HepG2 (cell line): ENCODE results near the gene AFAP1. TPM values are rescaled to one million over a fixed set of nuclear protein-coding genes. Genes with fewer than 3 reads are reported as not detected.
A peak's percentile ranks its signal among the peaks of the same experiment; 100 is the strongest.

Experiments
- ARID5B ChIP-seq: IDR thresholded peaks from 2 replicates; pipeline ENCODE4 v1.4.0; 2020; ENCODE audit warnings: mild to moderate bottlenecking, missing genetic modification reagents
- ATF7 ChIP-seq, 2 experiments: fragments of 450-650 bp in 1 of 2; sonication (generic) in 1 of 2; formaldehyde crosslinking in 1 of 2; IDR thresholded peaks; 2 replicates each; pipeline versions ENCODE4 v1.4.0 to v1.6.1; 2016 to 2020; ENCODE audit warnings: antibody characterized with exemption in 1 of 2, mild to moderate bottlenecking in 1 of 2, missing genetic modification reagents in 1 of 2
- GABPA ChIP-seq, 2 experiments: IDR thresholded peaks; 2 replicates each; pipeline ENCODE4 v1.6.1; 2011 to 2016; ENCODE audit warnings: low read depth in 2 of 2, low read length in 1 of 2, missing biosample characterization in 1 of 2, missing genetic modification characterization in 1 of 2
- HDAC1 ChIP-seq: sonication (generic); formaldehyde crosslinking; IDR thresholded peaks from 2 replicates; pipeline ENCODE4 v1.5.1; 2020; ENCODE audit warnings: mild to moderate bottlenecking, missing genetic modification reagents
- JUND ChIP-seq: sonication (generic); formaldehyde crosslinking; IDR thresholded peaks from 2 replicates; pipeline ENCODE4 v1.8.0; 2022; ENCODE audit warnings: mild to moderate bottlenecking, missing genetic modification reagents
- KAT8 ChIP-seq: IDR thresholded peaks from 2 replicates; pipeline ENCODE4 v1.6.1; 2016; ENCODE audit warnings: missing genetic modification reagents, missing compliant biosample characterization
- NR2F1 ChIP-seq, 2 experiments: fragments of 450-650 bp in 1 of 2; formaldehyde crosslinking in 1 of 2; IDR thresholded peaks; 2 replicates each; pipeline versions ENCODE4 v1.5.0 to v1.6.1; 2016 to 2020; ENCODE audit warnings: mild to moderate bottlenecking in 1 of 2, missing compliant biosample characterization in 1 of 2, missing genetic modification reagents in 1 of 2, moderate library complexity in 1 of 2
- NR2F2 ChIP-seq: IDR thresholded peaks from 2 replicates; pipeline ENCODE4 v1.6.1; 2012; ENCODE audit warnings: low read depth, inconsistent platforms, borderline replicate concordance
- TCF12 ChIP-seq, 2 experiments: fragments of 450-650 bp in 1 of 2; sonication (generic) in 1 of 2; formaldehyde crosslinking in 1 of 2; IDR thresholded peaks; 2 replicates each; pipeline versions ENCODE4 v1.6.1 to v1.8.0; 2017 to 2022; ENCODE audit warnings: antibody characterized with exemption in 1 of 2, mild to moderate bottlenecking in 1 of 2, missing genetic modification reagents in 1 of 2, moderate library complexity in 1 of 2
- ZBTB44 ChIP-seq: sonication (generic); formaldehyde crosslinking; IDR thresholded peaks from 2 replicates; pipeline ENCODE4 v1.4.0; 2020; ENCODE audit warnings: missing genetic modification reagents
- ZEB1 ChIP-seq: IDR thresholded peaks from 2 replicates; pipeline ENCODE4 v1.6.1; 2012; ENCODE audit warnings: mild to moderate bottlenecking, low read depth, inconsistent platforms; ENCODE audit not compliant: insufficient replicate concordance
- ZNF749 ChIP-seq: sonication (generic); formaldehyde crosslinking; IDR thresholded peaks from 2 replicates; pipeline ENCODE4 v1.8.0; 2022; ENCODE audit warnings: mild to moderate bottlenecking, missing genetic modification reagents, moderate library complexity, borderline replicate concordance
- ZNF816 ChIP-seq: sonication (generic); formaldehyde crosslinking; IDR thresholded peaks from 2 replicates; pipeline ENCODE4 v1.8.0; 2022; ENCODE audit warnings: missing genetic modification reagents, mild to moderate bottlenecking, borderline replicate concordance
- polyA plus RNA-seq, 8 experiments: library from polyadenylated mRNA; depleted of rRNA in 3 of 8; stranded (reverse) in 7 of 8; unstranded in 1 of 8; fragments of >200 nt; fragmentation: Illumina TruSeq in 4 of 8; extraction: Trizol in 4 of 8; gene quantifications; 2 replicates each; pipeline versions ENCODE4 v1.2.1 to v1.2.3, GENCODE V29; 2011 to 2016; ENCODE audit warnings: low read depth in 4 of 8, missing spikeins in 1 of 8, mixed read lengths in 1 of 8; ENCODE audit not compliant: insufficient read depth in 1 of 8
- total RNA-seq, 5 experiments: library from RNA; depleted of rRNA; stranded (reverse); fragments of >200 nt; fragmentation: Illumina TruSeq; extraction: Trizol; gene quantifications; 2 replicates each; pipeline ENCODE4 v1.2.3, GENCODE V29; 2016; ENCODE audit warnings: low read depth in 1 of 5
- TF ChIP-seq, protein P1 (sequence below): sonication (generic); formaldehyde crosslinking; IDR thresholded peaks from 2 replicates; pipeline ENCODE4 v1.5.1; 2020; ENCODE audit warnings: missing genetic modification reagents, mild to moderate bottlenecking, borderline replicate concordance
- TF ChIP-seq, protein P2 (sequence below): IDR thresholded peaks from 2 replicates; pipeline ENCODE4 v1.6.1; 2016; ENCODE audit warnings: missing compliant biosample characterization, missing genetic modification reagents, borderline replicate concordance
- TF ChIP-seq, protein P3 (sequence below): IDR thresholded peaks from 2 replicates; pipeline ENCODE4 v1.6.1; 2012; ENCODE audit warnings: low read depth, low read length, improper control_type of control experiment

AFAP1 gene
- total and polyA plus RNA-seq, 2 of the 13 experiments (the other 11 are each of a cell fraction or from before 2014, with no cell fraction given), result 2.5 TPM

DNA sequence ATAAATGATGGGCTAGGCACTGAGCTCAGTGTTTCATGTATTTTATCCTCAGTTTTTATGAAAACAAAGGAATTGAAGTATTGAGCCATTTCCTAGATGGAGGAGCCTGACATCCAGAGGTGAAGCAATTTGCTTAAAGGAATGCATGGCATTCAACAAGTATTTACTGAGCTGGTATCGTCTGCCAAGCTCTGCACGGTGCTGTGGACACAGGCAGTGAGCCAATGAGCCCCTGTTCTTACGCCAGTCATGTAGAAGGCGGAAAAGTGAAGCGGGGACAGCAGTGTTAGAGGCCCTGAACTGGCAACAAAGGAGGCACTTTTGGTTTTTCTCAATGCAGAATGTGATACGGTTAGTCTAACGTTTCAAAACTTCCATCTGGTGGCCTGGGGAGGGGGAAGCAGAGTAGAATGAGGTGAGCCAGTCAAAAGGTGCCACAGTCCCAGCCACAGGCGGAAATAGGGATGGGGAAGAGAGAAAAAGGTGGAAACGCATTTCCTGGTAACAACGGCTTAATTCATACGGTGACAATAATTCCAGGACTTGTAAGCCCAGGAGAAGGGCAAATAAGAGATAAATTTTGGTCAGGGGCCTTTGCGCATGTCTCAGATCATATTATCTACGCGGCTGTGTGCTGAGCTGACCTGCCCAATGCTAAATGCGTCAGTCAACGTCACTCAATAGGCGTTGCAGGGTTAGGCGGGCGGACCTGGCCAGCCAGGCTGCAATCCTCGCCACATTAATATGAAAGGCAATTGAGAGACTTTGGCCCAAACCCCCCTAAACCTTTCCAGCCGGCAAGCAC lies 133.9 kb downstream of the AFAP1 start (continued):
- TF ChIP-seq, protein P1, sequence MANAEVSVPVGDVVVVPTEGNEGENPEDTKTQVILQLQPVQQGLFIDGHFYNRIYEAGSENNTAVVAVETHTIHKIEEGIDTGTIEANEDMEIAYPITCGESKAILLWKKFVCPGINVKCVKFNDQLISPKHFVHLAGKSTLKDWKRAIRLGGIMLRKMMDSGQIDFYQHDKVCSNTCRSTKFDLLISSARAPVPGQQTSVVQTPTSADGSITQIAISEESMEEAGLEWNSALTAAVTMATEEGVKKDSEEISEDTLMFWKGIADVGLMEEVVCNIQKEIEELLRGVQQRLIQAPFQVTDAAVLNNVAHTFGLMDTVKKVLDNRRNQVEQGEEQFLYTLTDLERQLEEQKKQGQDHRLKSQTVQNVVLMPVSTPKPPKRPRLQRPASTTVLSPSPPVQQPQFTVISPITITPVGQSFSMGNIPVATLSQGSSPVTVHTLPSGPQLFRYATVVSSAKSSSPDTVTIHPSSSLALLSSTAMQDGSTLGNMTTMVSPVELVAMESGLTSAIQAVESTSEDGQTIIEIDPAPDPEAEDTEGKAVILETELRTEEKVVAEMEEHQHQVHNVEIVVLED, result no peak; the same call in 1 of the 2 replicates
- TF ChIP-seq NR2F2 (peak; percentile 63; the same call in 1 of the 2 replicates), JUND (CRISPR knock-in tag) (no peak), ATF7 (IDR thresholded peaks at IDR 0.05) (no peak), ATF7 (CRISPR knock-in tag; IDR thresholded peaks at IDR 0.05) (no peak), ZBTB44 (CRISPR knock-in tag) (no peak), TCF12 (IDR thresholded peaks at IDR 0.05) (no peak), TCF12 (CRISPR knock-in tag; IDR thresholded peaks at IDR 0.05) (no peak), KAT8 (CRISPR knock-in tag) (peak; percentile 57), ARID5B (peak; percentile 94), ZEB1 (peak; percentile 59), ZNF749 (CRISPR knock-in tag) (no peak), GABPA (IDR thresholded peaks at IDR 0.05; ENCODE audit: low read depth, low read length) (no peak), GABPA (CRISPR knock-in tag; IDR thresholded peaks at IDR 0.05; ENCODE audit: low read depth) (peak; percentile 19; the same call in 1 of the 2 replicates), HDAC1 (CRISPR knock-in tag) (peak; percentile 63), ZNF816 (CRISPR knock-in tag) (no peak), NR2F1 (CRISPR knock-in tag; IDR thresholded peaks at IDR 0.05) (peak in 1 of 2 experiments; percentile 19; a peak in 1 of 4 replicates)
- TF ChIP-seq, protein P2, sequence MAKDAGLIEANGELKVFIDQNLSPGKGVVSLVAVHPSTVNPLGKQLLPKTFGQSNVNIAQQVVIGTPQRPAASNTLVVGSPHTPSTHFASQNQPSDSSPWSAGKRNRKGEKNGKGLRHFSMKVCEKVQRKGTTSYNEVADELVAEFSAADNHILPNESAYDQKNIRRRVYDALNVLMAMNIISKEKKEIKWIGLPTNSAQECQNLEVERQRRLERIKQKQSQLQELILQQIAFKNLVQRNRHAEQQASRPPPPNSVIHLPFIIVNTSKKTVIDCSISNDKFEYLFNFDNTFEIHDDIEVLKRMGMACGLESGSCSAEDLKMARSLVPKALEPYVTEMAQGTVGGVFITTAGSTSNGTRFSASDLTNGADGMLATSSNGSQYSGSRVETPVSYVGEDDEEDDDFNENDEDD (CRISPR knock-in tag), result no peak
- TF ChIP-seq, protein P3, sequence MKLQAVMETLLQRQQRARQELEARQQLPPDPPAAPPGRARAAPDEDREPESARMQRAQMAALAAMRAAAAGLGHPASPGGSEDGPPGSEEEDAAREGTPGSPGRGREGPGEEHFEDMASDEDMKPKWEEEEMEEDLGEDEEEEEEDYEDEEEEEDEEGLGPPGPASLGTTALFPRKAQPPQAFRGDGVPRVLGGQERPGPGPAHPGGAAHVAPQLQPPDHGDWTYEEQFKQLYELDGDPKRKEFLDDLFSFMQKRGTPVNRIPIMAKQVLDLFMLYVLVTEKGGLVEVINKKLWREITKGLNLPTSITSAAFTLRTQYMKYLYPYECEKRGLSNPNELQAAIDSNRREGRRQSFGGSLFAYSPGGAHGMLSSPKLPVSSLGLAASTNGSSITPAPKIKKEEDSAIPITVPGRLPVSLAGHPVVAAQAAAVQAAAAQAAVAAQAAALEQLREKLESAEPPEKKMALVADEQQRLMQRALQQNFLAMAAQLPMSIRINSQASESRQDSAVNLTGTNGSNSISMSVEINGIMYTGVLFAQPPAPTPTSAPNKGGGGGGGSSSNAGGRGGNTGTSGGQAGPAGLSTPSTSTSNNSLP, result no peak
